AG08396 (cell line): ENCODE results near the gene MAPKAPK3.

Experiments used
- DNase-seq: peaks from one replicate; pipeline ENCODE4 v3.0.0; 2012; ENCODE audit warnings: low spot score, mixed read lengths

Gene MAPKAPK3

GRCh38 chr3:50587806-50588758 lies 28.9 kb upstream of the MAPKAPK3 start:
- DNase-seq: no peak

GRCh38 chr3:50588759-50589433 lies 28.1 kb upstream of the MAPKAPK3 start:
- DNase-seq: no peak

DNA sequence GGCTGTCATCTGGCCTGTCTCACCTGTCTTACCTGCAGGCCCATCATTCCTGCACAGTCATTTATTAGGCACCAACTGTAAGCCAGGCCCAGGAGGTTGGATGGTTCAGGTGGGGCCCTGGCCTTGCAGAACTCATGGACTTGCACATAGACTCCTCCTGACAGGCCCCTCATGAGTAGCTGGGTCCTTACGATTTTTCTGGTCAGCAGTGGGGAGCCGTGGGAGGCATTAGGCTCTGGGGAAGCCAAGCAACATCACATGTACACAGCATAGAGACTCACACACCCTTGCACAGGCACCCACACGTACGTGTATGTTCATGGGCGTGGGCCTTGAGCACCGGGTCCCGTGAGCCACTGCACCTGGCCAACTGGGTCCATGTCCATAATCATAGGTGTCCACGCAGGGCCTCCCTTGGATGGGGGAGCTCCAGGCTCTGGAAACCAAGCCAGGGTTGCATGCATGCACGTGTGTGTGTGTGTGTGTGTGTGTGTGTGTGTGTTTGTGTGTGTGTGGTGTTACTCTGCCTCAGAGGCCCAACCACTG lies 25.7 kb upstream of the MAPKAPK3 start:
- DNase-seq: no peak

DNA sequence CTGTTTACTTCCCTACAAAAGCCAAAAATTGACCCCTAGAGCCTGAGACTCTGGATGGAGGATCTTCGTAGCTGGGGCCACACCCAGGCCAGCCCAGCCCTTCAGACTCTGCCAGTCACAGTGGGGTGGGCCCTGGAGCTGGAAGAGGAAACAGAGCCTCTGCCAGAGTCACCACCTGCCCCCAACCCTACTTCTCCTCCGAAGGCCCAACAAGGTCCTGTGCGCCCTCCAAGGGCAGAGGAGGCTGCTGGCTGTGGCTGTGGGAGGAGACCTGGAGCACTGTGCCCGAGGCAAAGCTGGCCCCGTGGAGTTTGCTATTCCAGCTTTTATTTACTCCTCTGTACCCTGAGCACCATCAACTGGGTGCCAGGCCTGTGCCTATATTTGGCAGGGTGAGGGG lies 24.4 kb upstream of the MAPKAPK3 start:
- no peak for DNase-seq

- DNase-seq: no peak
These were observed 22.6 kb upstream of the MAPKAPK3 start for GRCh38 chr3:50594253-50594785.

- DNase-seq: no peak
These were observed 17.7 kb upstream of the MAPKAPK3 start for GRCh38 chr3:50599115-50599715.

DNA sequence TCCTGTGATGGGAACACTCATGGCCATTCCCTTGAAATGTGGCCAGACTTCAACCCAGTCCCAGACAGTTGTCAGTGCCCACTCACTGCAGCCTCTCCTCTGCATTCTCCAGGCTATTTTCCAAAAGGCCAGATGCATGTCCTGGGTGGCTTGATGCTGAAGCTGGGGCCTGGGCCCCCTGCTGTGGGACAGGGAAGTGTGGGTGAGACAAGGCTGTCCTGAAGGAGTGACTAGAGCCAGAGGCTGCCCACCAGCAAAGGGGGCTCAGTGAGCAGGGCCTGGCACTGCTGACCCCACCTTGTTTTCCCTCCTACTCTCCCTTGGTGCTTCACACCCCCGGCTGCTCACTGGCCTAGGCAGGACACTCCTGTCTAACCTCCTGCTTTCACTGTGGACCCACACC lies 17.2 kb upstream of the MAPKAPK3 start:
- DNase-seq: no peak

DNA sequence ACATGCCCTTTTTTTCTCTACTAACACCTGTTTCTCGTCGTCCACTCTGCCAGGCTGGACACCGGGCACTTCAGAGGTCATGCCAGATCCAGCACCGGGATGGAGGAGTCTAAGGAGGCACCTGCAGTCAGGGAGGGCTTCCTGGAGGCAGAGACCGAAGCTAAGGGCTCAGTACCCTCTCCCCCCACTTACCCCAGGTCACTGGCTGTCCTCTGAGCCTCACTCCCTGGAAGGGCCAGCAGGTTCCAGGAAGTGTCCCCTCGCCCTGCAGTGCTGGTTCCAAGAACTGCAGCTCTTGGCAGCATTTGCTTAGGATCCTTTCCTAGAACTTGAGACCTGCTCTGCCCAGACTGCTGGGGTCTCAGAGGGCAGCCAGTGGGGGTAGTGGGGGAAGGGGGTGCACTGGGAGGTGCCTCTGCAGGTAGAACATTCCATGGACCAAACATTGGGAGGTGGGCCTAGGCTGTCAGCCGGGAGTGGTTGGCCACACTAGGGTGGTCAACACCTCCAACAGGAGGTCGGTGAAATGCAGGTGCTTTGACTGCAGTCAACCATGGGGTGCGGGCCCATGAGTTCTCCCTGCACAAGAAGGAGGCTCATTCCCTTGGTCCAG lies 16.7 kb upstream of the MAPKAPK3 start:
- DNase-seq: no peak

- peak; percentile 91 for DNase-seq
These were observed 15.9 kb upstream of the MAPKAPK3 start for GRCh38 chr3:50600841-50601591.

GRCh38 chr3:50602595-50603191 lies 14.3 kb upstream of the MAPKAPK3 start:
- no peak for DNase-seq

DNA sequence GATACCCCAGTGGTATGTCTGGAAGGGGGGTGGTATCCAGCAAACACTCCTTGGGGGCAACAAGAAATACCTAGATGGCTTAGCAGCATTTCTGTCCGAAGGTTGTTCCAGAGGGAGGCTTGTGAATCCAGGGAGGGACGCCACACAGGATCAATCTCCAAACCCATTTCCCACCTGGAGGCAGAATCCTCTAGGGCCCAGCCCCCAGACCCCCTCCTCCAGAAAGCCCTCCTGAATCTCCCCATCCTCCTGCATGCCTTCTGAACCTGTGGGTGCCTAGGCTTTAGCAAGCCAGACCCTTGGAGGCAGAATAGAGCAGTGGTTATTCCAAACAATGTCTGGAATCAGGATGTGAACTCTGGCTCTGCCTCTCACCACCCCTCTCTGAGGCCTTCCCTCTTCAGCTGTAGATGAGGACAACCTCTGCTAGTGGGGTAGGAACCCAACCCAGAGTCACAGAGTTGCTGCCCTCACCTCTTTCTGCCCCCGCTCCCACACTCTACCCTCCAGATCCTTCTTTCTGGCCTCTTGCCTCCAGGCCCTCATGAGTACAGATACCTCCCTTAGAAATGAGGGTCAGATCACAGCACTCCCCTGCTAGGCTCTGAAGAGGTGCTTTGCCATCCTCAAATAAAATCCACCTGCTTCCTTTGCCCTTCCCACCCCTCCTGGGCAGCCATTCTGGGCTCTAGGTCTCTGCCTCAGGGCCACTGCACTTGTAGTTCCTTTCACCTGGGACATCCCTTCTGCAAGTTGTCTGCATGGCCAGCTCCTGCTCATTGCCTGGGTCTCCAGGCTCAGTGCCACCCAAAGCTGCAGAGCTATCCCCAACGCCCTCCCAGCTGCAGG lies 13.5 kb upstream of the MAPKAPK3 start:
- no peak for DNase-seq

- no peak for DNase-seq
These were observed 12.8 kb upstream of the MAPKAPK3 start for GRCh38 chr3:50604110-50604621.

- DNase-seq: no peak
These were observed 12.0 kb upstream of the MAPKAPK3 start for GRCh38 chr3:50604628-50605588.

DNA sequence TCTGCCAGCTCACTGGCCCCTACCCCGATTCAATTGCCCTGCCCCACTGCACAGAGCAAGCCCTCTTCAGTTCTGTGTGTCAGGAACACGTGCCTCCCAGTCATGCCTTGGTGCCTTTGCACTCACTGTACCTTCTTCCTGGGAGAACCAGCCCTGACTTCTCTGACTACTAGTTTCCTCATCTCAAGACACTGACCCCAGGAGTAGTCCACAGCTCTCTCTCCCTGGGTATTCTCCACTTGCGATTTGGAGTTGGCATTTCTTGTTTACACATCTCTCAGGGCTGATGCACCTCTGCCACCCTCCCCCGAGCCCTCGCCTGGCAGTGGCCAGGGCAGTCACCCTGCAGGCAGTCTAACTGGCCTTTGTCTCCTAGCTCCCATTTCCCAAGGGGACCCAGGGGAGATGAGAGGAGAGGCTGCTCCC lies 11.0 kb upstream of the MAPKAPK3 start:
- no peak for DNase-seq

- DNase-seq: no peak
These were observed 10.4 kb upstream of the MAPKAPK3 start for GRCh38 chr3:50606596-50606995.

- no peak for DNase-seq
These were observed 9.5 kb upstream of the MAPKAPK3 start for GRCh38 chr3:50607271-50608091.

DNA sequence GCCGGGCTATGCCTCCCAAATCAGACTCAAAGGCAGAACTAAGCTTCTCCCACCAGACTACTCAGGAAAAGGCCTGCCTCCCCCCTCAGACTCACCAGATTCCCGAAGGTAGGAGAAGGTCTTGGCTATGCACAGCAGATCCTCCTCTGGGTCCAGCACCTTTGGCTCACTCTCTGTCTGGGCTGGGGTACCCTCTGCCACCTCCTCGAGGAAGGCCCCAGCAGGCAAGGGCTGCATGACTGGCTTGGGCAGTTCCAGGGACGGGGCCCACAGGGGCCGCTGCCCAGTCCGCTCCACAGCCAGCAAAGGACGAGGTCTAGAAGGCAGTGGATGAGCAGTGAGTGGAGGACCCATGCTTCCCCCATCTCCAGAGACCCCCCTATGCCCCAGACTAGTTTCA lies 8.7 kb upstream of the MAPKAPK3 start:
- no peak for DNase-seq
